Neural cell (in vitro differentiated cells): ENCODE data around the gene LIX1L. TPM values are rescaled to one million over a fixed set of nuclear protein-coding genes. Genes with fewer than 3 reads are reported as not detected.

Source experiments
- H2AFZ ChIP-seq: fragments of 200-600, 300-800 bp; sonication (generic), shearing (Covaris generic); 2 replicates; pipeline ENCODE4 v1.6.0; 2014; ENCODE audit warnings: low read depth, mild to moderate bottlenecking, antibody characterized with exemption, low read length, moderate library complexity
- H3F3A ChIP-seq: fragments of 200-600 bp; shearing (Covaris generic); 2 replicates; pipeline ENCODE4 v1.6.1; 2016; ENCODE audit warnings: mild to moderate bottlenecking, moderate library complexity, mixed read lengths, antibody characterized with exemption, low read length; ENCODE audit not compliant: insufficient read depth, poor library complexity, severe bottlenecking
- H3K27ac ChIP-seq: fragments of 200-600, 300-800 bp; sonication (generic), shearing (Covaris generic); 2 replicates; pipeline ENCODE4 v1.5.1; 2014; ENCODE audit warnings: mild to moderate bottlenecking, low read length, moderate library complexity
- H3K27me3 ChIP-seq: fragments of 300-800, 200-600 bp; sonication (generic), shearing (Covaris generic); 2 replicates; pipeline ENCODE4 v1.6.0; 2014; ENCODE audit warnings: mild to moderate bottlenecking, low read depth, low read length, moderate library complexity; ENCODE audit not compliant: insufficient read depth
- H3K36me3 ChIP-seq: fragments of 300-800, 200-600 bp; sonication (generic), shearing (Covaris generic); 2 replicates; pipeline ENCODE4 v1.5.1; 2014; ENCODE audit warnings: mild to moderate bottlenecking, antibody characterized with exemption, low read length, moderate library complexity; ENCODE audit not compliant: insufficient read depth
- H3K4me2 ChIP-seq: fragments of 300-800, 200-600 bp; sonication (generic), shearing (Covaris generic); 2 replicates; pipeline ENCODE4 v1.6.0; 2014; ENCODE audit warnings: mild to moderate bottlenecking, low read length
- H3K4me3 ChIP-seq: fragments of 300-800, 200-600 bp; sonication (generic), shearing (Covaris generic); 2 replicates; pipeline ENCODE4 v1.5.1; 2014; ENCODE audit warnings: mild to moderate bottlenecking, low read length, moderate library complexity
- H3K79me2 ChIP-seq: fragments of 200-600 bp; shearing (Covaris generic); replicated peaks from 2 replicates; pipeline ENCODE4 v1.6.0; 2014; ENCODE audit warnings: mild to moderate bottlenecking, low read length, moderate library complexity; ENCODE audit not compliant: insufficient read depth
- H3K9ac ChIP-seq: fragments of 300-800, 200-600 bp; sonication (generic), shearing (Covaris generic); 2 replicates; pipeline ENCODE4 v1.6.1; 2016; ENCODE audit warnings: mild to moderate bottlenecking, low read length, mixed read lengths
- H3K9me2 ChIP-seq: fragments of 200-600 bp; shearing (Covaris generic); 2 replicates; pipeline ENCODE4 v1.6.1; 2016; ENCODE audit warnings: mild to moderate bottlenecking, low read length, mixed read lengths; ENCODE audit not compliant: insufficient read depth
- H3K9me3 ChIP-seq: fragments of 200-600, 300-800 bp; sonication (generic), shearing (Covaris generic); 2 replicates; pipeline ENCODE4 v1.6.1; 2016; ENCODE audit warnings: mild to moderate bottlenecking, mixed run types, low read length, moderate library complexity, mixed read lengths
- H4K20me1 ChIP-seq: fragments of 200-600 bp; shearing (Covaris generic); 2 replicates; pipeline ENCODE4 v1.6.1; 2016; ENCODE audit warnings: mild to moderate bottlenecking, mixed run types; ENCODE audit not compliant: insufficient read depth
- CTCF ChIP-seq: fragments of 450-650 bp; IDR thresholded peaks from 2 replicates; pipeline ENCODE4 v1.5.1; 2014; ENCODE audit warnings: antibody characterized with exemption, mild to moderate bottlenecking, moderate library complexity; ENCODE audit not compliant: poor library complexity, severe bottlenecking
- EP300 ChIP-seq: fragments of 450-650 bp; conservative IDR thresholded peaks from 2 replicates; pipeline ENCODE4 v1.6.1; 2014; ENCODE audit warnings: antibody characterized with exemption, mild to moderate bottlenecking, moderate library complexity; ENCODE audit not compliant: poor library complexity, severe bottlenecking
- EZH2 ChIP-seq: fragments of 200-600, 300-800 bp; shearing (Covaris generic), sonication (generic); IDR thresholded peaks from 2 replicates; pipeline ENCODE4 v1.6.1; 2014; ENCODE audit warnings: antibody characterized with exemption, low read length, borderline replicate concordance, mild to moderate bottlenecking; ENCODE audit not compliant: insufficient read depth, poor library complexity, severe bottlenecking
- MXI1 ChIP-seq: fragments of 450-650 bp; conservative IDR thresholded peaks from 2 replicates; pipeline ENCODE4 v1.6.1; 2014; ENCODE audit warnings: antibody characterized with exemption, mild to moderate bottlenecking; ENCODE audit not compliant: poor library complexity, severe bottlenecking
- POLR2AphosphoS5 ChIP-seq: IDR thresholded peaks from 2 replicates; pipeline ENCODE4 v1.6.1; 2012
- RAD21 ChIP-seq: fragments of 450-650 bp; conservative IDR thresholded peaks from 2 replicates; pipeline ENCODE4 v1.6.1; 2014; ENCODE audit warnings: antibody characterized with exemption, mild to moderate bottlenecking, moderate library complexity
- REST ChIP-seq: IDR thresholded peaks from 2 replicates; pipeline ENCODE4 v1.6.1; 2012; ENCODE audit warnings: borderline replicate concordance
- SMC3 ChIP-seq: fragments of 450-650 bp; conservative IDR thresholded peaks from 2 replicates; pipeline ENCODE4 v1.6.1; 2014; ENCODE audit warnings: antibody characterized with exemption, mild to moderate bottlenecking, moderate library complexity; ENCODE audit not compliant: poor library complexity
- TAF1 ChIP-seq: IDR thresholded peaks from 2 replicates; pipeline ENCODE4 v1.6.1; 2012; ENCODE audit warnings: low read depth
- polyA plus RNA-seq: library from polyadenylated mRNA; depleted of rRNA; stranded (reverse); fragments of >200 nt; gene quantifications from 2 replicates; pipeline ENCODE4 v1.2.3, GENCODE V29; 2014

The LIX1L gene
- polyA plus RNA-seq, 1 donor from 2014 or later, result 17.0 TPM

DNA sequence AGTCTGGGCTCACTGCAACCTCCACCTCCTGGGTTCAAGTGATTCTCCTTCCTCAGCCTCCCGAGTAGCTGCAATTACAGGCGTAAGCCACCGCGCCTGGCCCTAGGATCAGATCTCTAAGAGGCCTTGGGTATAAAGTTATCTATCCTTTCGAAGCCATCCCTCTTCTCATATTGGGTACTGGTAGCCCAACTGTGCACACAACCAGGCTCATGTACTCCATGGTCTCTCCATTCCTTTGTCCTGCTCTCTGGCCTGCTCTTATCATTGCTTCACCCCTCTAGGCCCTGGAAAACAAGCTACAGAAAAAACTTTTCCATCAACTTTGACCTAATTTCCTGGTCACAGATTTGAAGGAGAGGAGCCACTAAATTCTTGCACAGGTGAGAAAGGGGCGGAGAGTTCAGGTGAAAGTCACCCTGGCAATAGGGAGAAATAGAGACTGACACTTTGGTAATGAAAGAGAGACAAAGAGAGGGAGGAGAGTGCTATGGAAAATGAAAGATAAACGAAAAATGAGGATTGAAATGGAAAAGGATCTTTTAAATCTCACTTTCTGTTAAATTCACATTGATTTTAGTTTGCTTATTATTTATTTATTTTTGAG is 32.5 kb upstream of the LIX1L start:
- H3K9me3 ChIP-seq, result no peaks in the 10 kb centered on the region
- H3K9ac ChIP-seq, result no peak overlapping the region
- no peaks in the 10 kb centered on the region for H3K27me3 ChIP-seq
- H2AFZ ChIP-seq, result no peak overlapping the region
- peak overlapping the region; percentile 85 for H3K27ac ChIP-seq
- H3K4me3 ChIP-seq, result peak overlapping the region; percentile 79
- peaks cover 47% of the 10 kb centered on the region for H3K79me2 ChIP-seq
- H3F3A ChIP-seq, result peaks cover 3% of the 10 kb centered on the region
- no peak overlapping the region for H3K4me2 ChIP-seq
- no peaks in the 10 kb centered on the region for H3K9me2 ChIP-seq
- H4K20me1 ChIP-seq, result peaks cover 43% of the 10 kb centered on the region
- H3K36me3 ChIP-seq, result peaks cover 29% of the 10 kb centered on the region
- TF ChIP-seq CTCF (no peak), RAD21 (no peak), MXI1 (no peak), SMC3 (no peak), REST (no peak), EP300 (no peak), TAF1 (no peak), EZH2 (no peak), POLR2AphosphoS5 (no peak)

GRCh38 chr1:145988773-145989172 is 31.0 kb upstream of the LIX1L start:
- peaks cover 3% of the 10 kb centered on the region for H3F3A ChIP-seq
- H3K27me3 ChIP-seq, result no peaks in the 10 kb centered on the region
- H3K9me2 ChIP-seq, result no peaks in the 10 kb centered on the region
- H3K79me2 ChIP-seq, result peaks cover 31% of the 10 kb centered on the region
- H4K20me1 ChIP-seq, result peaks cover 27% of the 10 kb centered on the region
- H3K36me3 ChIP-seq, result peaks cover 18% of the 10 kb centered on the region
- no peak overlapping the region for H3K9ac ChIP-seq
- H3K4me2 ChIP-seq, result no peak overlapping the region
- no peaks in the 10 kb centered on the region for H3K9me3 ChIP-seq
- H3K27ac ChIP-seq, result no peak overlapping the region
- TF ChIP-seq SMC3 (no peak), EZH2 (no peak), REST (no peak), EP300 (no peak), TAF1 (no peak), MXI1 (no peak), CTCF (no peak), POLR2AphosphoS5 (no peak), RAD21 (no peak)
- H2AFZ ChIP-seq, result no peak overlapping the region
- H3K4me3 ChIP-seq, result no peak overlapping the region
